Measurements from ENCODE around the gene COMT. TPM values are rescaled to one million over a fixed set of nuclear protein-coding genes. Genes with fewer than 3 reads are reported as not detected.
A peak's percentile ranks its signal among the peaks of the same experiment; 100 is the strongest.

Gene COMT
- total RNA-seq, 2 donors from 2014 or later: 26.6 to 27.8 TPM

DNA sequence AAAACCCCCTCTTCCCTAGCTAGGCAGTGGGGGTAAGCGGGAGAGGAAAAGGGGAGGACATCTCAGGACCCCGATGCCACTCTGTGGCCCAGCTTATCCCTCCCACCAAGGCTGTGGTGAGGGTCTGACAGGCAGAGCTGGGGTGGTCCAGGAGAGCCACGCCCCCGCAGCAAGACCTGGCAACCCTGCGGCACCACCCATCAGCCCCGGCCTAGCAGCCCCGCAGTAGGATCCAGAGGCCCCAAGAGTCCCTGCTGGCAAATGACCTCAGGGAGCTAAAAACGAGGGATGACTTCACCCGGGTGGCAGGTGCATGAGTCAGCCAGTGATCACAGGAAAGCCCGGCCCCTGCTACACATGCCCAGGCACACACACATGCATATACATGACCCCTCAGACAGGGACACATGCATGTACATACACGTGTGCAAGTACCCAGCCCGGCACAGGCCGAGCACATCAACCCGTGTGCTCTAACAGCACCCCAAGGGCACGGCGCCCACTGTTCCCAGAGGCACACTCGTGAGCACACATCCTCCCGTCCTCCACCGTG lies 42.7 kb downstream of the COMT start:
- H3K9me3 ChIP-seq (ENCODE audit: control insufficient read depth, low read length): no peaks in the 10 kb centered on the region
- WGBS, 2 experiments (ENCODE audit: insufficient coverage in 1 of 2, insufficient read length in 1 of 2): 91 to 92% methylated on average over 13 to 19 of the region's 19 CpGs
- Mint-ChIP-seq H3K36me3 (ENCODE audit: low read depth) (peaks cover 4% of the 10 kb centered on the region), H3K4me1 (peaks cover 2% of the 10 kb centered on the region), H3K27me3 (ENCODE audit: insufficient read depth) (no peaks in the 10 kb centered on the region), H3K4me3 (no peak overlapping the region), H3K9me3 (no peaks in the 10 kb centered on the region), H3K27ac (no peak overlapping the region)
- H3K9ac ChIP-seq (ENCODE audit: extremely low read depth, low read length, poor library complexity, severe bottlenecking): no peak overlapping the region
- no peak overlapping the region for H3K27ac ChIP-seq (ENCODE audit: low read depth, low read length)
- peaks cover 3% of the 10 kb centered on the region for H3K36me3 ChIP-seq (ENCODE audit: control insufficient read depth, insufficient read depth, low read length)
- peaks cover 6% of the 10 kb centered on the region for H3K4me1 ChIP-seq (ENCODE audit: control insufficient read depth, insufficient read depth, low read length)
- TF ChIP-seq, protein P1, sequence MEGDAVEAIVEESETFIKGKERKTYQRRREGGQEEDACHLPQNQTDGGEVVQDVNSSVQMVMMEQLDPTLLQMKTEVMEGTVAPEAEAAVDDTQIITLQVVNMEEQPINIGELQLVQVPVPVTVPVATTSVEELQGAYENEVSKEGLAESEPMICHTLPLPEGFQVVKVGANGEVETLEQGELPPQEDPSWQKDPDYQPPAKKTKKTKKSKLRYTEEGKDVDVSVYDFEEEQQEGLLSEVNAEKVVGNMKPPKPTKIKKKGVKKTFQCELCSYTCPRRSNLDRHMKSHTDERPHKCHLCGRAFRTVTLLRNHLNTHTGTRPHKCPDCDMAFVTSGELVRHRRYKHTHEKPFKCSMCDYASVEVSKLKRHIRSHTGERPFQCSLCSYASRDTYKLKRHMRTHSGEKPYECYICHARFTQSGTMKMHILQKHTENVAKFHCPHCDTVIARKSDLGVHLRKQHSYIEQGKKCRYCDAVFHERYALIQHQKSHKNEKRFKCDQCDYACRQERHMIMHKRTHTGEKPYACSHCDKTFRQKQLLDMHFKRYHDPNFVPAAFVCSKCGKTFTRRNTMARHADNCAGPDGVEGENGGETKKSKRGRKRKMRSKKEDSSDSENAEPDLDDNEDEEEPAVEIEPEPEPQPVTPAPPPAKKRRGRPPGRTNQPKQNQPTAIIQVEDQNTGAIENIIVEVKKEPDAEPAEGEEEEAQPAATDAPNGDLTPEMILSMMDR (conservative IDR thresholded peaks at IDR 0.05): no peak
- H3K4me3 ChIP-seq (ENCODE audit: low read length): no peak overlapping the region
- H3K27me3 ChIP-seq (ENCODE audit: control insufficient read depth, insufficient read depth, low read length, poor library complexity, severe bottlenecking): no peaks in the 10 kb centered on the region
- DNase-seq: no peak

DNA sequence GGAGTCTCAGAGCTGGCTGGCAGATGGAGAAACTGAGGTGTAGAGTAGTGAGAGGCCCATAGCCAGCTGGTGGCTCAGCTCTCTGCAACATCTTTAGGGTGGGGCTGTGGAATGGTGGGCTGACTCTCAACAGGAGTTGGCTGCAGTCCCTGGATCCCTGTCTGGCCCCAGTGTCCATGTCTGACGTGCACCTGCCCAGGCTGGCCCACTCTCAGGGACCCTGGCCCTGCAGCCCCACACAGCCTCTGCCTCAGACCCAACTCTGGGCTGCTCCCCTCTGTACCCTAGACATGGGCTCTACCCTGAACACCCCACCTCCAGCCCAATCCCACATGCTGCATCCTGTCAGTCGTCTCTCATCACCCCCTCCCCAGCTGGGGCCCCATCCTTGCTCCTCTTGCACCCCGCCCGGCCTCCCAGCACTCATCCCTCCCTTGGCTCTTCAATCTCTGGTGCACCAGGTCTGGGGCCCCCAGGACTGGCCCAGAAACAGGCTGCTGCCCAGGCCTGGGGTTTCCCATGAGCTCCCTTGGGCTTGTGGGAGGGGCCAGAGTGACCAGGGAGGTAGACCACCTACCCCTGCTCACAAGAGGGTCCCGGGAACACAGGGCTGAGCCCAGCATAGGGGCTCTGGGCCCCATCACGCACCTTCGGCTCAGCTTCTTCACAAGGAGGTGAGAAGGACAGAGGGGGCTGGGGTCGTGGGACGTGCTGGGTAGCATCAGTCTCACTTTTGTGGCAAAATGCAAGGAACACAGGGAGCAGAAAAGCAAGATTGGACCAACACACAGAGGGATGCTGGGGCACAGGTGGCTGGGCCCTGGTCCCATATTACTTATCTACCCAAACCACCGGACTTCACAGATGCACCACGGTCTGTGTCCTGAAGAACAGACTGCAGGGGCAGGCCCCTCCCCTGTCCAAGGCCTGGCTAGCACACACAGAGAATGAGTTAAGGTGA lies 43.6 kb downstream of the COMT start:
- 88 to 100% methylated on average over 4 to 11 of the region's 11 CpGs for WGBS, 2 experiments (ENCODE audit: insufficient coverage in 1 of 2, insufficient read length in 1 of 2)
- peaks cover 2% of the 10 kb centered on the region for H3K4me1 Mint-ChIP-seq
- no peaks in the 10 kb centered on the region for H3K9me3 Mint-ChIP-seq
- no peak overlapping the region for H3K27ac Mint-ChIP-seq
- H3K27ac ChIP-seq (ENCODE audit: low read depth, low read length): no peak overlapping the region
- no peaks in the 10 kb centered on the region for H3K27me3 Mint-ChIP-seq (ENCODE audit: insufficient read depth)
- DNase-seq: no peak
- peaks cover 3% of the 10 kb centered on the region for H3K36me3 ChIP-seq (ENCODE audit: control insufficient read depth, insufficient read depth, low read length)
- no peak overlapping the region for H3K9ac ChIP-seq (ENCODE audit: extremely low read depth, low read length, poor library complexity, severe bottlenecking)
- no peaks in the 10 kb centered on the region for H3K27me3 ChIP-seq (ENCODE audit: control insufficient read depth, insufficient read depth, low read length, poor library complexity, severe bottlenecking)
- peaks cover 6% of the 10 kb centered on the region for H3K4me1 ChIP-seq (ENCODE audit: control insufficient read depth, insufficient read depth, low read length)
- no peaks in the 10 kb centered on the region for H3K9me3 ChIP-seq (ENCODE audit: control insufficient read depth, low read length)
- H3K36me3 Mint-ChIP-seq (ENCODE audit: low read depth): peaks cover 3% of the 10 kb centered on the region
- no peak overlapping the region for H3K4me3 ChIP-seq (ENCODE audit: low read length)
- TF ChIP-seq, protein P1 (conservative IDR thresholded peaks at IDR 0.05): no peak
- peak overlapping the region; percentile 14 for H3K4me3 Mint-ChIP-seq

DNA sequence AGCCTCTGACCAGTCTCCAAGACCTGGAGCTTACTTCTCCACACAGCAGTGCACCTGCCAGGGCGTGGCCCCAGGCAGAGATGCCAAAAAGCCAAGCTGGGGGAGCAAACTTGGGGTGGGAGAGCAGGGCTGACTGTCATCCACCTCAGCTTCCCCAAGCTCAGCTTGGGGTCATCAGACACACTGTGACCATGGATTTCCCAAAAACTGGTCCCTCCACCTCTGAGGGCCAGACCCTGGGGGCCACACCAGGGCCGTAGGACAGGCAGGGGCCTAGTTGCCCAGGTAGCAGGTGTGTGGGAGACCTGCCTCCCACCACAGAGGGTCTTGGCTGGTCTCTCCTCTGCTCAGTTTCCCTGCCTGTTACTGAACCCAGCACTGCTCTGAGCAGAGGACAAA lies 44.4 kb downstream of the COMT start:
- TF ChIP-seq, protein P1 (conservative IDR thresholded peaks at IDR 0.05): no peak
- no peaks in the 10 kb centered on the region for H3K36me3 Mint-ChIP-seq (ENCODE audit: low read depth)
- Histone ChIP-seq H3K9ac (ENCODE audit: extremely low read depth, low read length, poor library complexity, severe bottlenecking) (peak overlapping the region; percentile 81), H3K4me3 (ENCODE audit: low read length) (peak overlapping the region; percentile 91), H3K4me1 (ENCODE audit: control insufficient read depth, insufficient read depth, low read length) (peaks cover 6% of the 10 kb centered on the region), H3K9me3 (ENCODE audit: control insufficient read depth, low read length) (no peaks in the 10 kb centered on the region), H3K27me3 (ENCODE audit: control insufficient read depth, insufficient read depth, low read length, poor library complexity, severe bottlenecking) (no peaks in the 10 kb centered on the region), H3K27ac (ENCODE audit: low read depth, low read length) (no peak overlapping the region), H3K36me3 (ENCODE audit: control insufficient read depth, insufficient read depth, low read length) (peaks cover under 1% of the 10 kb centered on the region)
- peaks cover 2% of the 10 kb centered on the region for H3K4me1 Mint-ChIP-seq
- H3K9me3 Mint-ChIP-seq: no peaks in the 10 kb centered on the region
- DNase-seq: no peak
- H3K27me3 Mint-ChIP-seq (ENCODE audit: insufficient read depth): no peaks in the 10 kb centered on the region
- peak overlapping the region; percentile 67 for H3K4me3 Mint-ChIP-seq
- WGBS, 2 experiments (ENCODE audit: insufficient coverage in 1 of 2, insufficient read length in 1 of 2): 82% methylated on average over 2 of the region's 2 CpGs; no CpG with 5 or more reads in 1 of the 2 experiments
- H3K27ac Mint-ChIP-seq: no peak overlapping the region

All from endodermal cell (in vitro differentiated cells).